ENCODE results near the gene SEC61B. TPM values are rescaled to one million over a fixed set of nuclear protein-coding genes. Genes with fewer than 3 reads are reported as not detected.
"Not testable (repeated sequence)": the region's sequence is repeated elsewhere in the genome, so short reads cannot be mapped to it uniquely, and the experiment has no call there.

The SEC61B gene
- total RNA-seq, 1 donor from 2014 or later: 146 TPM

DNA sequence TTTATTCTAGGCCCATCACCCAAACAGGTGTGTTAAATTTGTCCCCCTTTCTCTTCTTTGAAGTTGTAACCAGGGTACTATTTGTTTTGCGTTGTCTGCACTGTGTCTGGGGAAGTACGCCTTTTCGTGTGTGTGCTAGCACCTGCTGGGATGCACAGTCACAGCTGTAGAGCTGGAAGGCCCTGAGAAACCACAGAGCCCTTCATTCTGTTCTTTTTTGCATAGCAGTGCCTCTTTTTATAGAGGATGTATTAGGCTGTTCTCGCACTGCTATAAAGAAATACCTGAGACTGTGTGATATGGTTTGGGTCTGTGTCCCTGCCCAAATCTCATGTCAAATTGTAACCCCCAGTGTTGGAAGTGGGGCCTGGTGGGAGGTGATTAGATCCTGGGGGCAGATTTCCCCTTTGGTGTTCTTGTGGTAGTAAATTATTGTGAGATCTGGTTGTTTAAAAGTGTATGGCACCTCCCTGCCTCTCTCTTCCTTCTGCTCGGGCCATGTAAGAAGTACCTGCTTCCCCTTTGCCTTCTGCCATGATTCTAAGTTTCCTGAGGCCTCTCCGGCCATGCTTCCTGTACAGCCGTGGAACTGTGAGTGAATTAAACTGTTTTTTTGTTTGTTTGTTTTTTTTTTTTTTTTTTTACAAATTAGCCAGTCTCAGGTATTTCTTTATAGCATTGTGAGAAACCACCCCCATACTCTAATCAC is 14.0 kb downstream of the SEC61B start:
- no peak for DNase-seq (ENCODE audit: low spot score)

DNA sequence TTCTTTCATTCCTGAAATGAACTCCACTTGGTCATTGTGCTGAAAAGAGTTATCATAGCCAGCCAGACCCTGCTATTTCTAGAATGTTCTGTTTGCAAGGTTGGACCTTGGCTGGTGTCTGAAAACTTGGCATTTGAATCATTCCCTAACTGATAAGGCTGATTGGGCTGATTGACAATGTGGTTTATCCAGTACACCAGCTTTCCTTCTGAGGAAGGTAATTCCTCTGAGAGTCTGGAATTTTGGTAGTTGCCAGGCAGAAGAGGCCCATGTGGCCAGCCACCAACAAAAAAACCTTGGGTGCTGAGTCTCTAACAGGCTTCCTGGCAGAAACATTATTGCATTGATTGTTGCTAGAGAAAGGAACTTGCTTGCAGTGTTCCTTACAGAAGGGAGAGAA is 15.3 kb downstream of the SEC61B start:
- no peak for DNase-seq (ENCODE audit: low spot score)

DNA sequence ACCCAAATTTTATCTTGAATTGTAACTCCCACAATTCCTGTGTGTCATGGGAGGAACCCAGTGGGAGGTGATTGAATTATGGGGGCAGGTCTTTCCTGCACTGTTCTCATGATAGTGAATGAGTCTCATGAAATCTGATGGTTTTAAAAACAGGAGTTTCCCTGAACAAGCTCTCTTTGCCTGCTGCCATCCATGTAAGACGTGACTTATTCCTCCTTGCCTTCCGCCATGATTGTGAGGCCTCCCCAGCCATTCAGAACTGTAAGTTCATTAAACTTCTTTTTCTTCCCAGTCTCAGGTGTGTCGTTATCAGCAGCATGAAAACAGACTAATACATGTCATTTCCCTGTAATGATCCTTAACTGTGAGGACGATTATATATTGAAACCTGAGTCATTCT is 15.8 kb downstream of the SEC61B start:
- DNase-seq (ENCODE audit: low spot score): not testable (repeated sequence)

DNA sequence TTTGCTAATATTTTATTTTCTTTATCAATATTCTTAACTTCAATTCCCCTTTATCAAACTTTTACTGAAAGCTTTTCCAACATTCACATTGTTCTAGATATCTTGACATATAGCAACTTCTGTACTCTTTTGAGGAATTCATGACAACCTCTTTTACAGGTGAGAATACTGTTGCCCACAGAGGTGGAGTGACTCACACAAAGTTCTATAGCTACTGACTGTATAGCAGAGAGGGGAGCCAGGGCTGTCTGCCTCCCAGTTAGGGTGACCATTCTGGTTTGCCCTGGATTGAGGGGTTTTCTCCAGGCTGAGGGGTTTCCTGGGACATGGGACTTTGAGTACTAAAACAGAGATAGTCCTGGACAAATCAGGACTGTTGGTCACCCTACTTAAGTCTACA is 16.2 kb downstream of the SEC61B start:
- DNase-seq (ENCODE audit: low spot score): no peak

DNA sequence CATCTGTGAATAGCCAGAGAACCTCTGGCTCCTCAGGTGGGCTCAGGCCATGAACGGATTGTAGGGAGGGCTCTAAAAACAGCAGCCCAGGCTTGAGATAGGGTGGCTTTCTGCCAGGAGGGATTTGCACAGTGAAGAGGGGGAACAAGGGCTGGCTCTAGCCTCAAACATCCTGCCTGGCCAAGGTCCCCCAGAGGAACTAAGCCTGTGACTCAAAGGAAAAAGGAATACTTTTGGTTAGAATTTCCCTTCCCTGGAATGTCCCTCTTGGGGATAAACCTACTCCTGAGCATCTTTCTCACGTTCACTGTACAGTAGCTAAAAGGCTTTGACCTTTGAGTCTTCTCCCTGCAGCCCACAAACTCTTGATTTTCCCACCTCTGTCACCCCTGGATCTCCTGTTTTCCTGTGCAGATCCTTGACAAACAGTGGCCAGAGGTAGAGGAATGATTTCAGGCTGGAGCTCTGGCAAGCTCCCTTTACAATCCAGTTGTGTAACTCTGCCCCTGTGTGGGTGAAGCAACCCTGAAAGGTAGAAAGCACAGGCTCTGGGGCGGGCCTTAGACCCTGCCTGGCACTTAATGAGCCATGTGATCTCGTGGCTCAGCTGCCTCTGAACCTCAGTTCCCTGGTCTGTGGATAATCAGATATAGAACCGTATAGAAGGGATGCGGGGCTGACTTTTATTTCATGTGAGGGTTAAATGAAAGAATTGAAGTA is 17.4 kb downstream of the SEC61B start:
- DNase-seq (ENCODE audit: low spot score): no peak

DNA sequence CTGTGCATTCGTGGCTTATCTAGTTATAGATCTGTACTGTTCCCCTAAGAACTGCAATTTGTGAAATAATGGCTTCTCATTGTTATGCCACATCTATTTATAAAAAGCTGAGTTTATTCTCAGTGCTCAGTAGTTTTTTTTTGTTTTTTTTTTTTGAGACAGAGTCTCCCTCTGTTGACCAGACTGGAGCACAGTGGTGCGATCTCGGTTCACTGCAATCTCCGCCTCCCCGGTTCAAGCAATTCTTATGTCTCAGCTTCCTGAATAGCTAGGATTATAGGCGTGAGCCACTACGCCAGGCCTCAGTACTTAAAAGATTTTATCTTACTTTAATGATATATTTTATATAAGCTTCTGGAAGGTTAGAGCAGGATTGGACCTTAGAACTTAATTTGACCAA is 19.0 kb downstream of the SEC61B start:
- no peak for DNase-seq (ENCODE audit: low spot score)

DNA sequence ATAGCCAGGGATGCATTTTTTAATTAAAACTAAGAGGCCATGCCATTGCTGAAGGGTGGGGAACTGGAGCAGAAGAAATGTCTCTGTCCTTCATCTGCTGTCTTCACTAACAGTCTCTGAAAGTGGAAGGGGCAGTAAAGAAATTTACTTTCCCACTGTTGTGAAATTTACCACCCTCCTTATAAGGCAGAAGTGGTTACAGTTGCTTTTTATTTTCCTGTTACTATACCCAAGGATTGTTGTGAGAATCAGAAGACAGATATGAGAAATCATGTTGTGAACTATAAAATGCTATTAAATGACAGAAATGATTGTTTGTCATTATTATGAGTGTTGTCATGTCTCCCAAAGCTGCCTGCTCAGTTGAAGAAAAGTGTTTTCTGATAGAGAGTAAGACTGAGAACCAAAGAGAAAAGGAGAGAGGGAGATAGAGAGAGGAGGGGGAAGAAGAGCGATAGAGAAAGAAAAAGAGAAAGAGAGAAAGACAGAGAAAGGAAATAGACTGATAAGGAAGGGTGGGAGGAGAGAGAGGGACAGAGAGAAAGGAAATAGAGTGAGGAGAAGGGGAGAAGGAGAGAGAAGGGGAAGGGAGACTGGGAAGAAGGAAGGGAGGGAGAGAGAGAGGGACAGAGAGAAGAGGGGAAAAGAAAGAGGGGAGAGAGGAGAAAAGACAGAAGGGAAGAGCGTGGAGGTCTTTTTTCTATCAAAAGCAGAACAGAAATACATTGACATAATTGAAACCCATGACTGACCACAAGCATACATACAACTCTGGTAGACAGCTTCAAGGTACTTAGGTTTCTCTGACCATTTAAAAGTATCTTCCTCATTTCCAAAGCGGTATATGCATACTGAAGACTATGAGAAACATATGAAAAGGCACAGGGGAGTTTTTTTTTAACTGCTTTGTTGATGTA is 22.5 kb downstream of the SEC61B start:
- no peak for DNase-seq (ENCODE audit: low spot score)

DNA sequence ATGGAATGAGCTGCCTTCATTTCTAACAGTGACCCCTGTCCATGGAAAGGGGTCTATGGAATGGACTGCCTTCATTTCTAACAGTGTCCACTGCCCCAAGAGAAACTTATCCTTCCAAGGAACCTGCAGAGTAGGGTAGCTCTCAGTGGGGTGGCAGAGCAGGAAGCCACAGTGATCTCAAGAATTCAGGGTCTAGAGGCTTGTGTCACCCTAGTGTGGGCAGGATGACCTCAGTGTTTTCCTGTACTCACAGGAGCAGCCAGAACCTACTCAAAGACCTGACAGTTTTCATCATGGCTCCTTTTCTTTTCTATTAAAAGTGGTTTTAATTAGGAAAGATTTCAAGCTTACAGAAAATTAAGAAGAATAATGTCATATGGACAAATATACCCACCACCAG is 27.5 kb downstream of the SEC61B start:
- no peak for DNase-seq (ENCODE audit: low spot score)

DNA sequence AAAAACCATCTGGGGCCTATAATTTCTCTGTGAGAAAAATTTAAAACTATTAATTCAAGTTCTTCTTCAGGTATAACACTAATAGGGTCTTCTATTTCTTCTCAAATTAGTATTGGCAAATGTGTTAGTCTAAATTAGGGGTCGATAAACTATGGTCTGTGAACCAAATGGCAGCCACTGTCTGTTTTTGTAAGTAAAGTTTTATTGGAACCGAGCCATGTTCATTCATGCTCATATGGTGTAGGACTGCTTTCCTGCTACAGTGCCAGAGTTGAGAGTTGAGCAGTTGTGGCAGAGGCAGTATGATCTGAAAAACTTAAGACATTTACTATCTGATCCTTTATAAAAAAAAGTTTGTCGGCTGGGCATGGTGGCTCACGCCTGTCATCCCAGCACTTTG is 29.1 kb downstream of the SEC61B start:
- no peak for DNase-seq (ENCODE audit: low spot score)

DNA sequence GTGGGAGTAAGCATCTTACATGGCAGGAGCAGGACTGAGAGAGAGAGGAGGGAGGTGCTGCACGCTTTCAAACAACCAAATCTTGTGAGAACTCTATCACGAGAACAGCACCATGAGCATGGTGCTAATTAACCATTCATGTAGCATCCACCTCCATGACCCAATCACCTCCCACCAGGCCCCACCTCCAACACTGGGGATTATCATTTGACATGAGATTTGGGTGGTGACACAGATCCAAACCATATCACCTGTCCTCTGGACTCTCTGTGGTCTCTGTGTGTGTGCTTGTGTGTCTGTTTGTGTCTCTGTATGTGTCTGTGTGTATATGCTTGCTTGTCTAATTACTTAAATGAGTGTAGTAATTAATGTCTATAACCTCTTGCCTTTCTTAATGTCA is 31.1 kb downstream of the SEC61B start:
- DNase-seq (ENCODE audit: low spot score): no peak

DNA sequence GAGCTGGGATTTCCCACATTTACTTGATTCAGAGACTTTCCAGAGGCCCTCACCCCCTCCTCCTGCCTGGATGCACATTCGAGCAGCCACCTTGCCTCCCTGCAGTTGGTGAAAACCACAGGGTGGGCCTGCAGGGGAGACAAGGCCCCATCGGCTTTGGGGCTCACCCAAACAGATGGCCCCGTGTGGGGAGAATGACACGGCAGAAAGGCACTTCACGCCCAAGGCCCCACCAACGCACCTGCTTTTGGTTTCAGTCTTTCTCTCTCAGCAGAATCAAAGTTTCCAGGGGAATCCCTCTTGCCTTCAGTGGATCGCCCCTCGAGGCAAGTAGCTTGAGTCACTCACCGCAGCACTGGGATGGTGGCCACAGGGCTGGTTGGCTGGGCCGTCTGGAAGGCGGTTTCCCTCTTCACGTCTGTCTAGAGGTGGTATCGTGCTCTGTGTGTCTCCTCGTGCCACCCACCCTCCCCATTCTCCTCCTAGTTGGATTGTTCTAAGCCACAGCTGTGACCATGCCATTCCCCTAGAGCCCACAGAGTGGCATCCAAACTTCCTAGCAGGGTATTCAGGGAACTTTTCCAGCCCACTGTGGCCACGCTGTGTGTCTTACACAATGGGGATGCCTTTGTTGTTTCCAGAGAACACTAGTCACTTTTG is 31.8 kb downstream of the SEC61B start:
- no peak for DNase-seq (ENCODE audit: low spot score)

DNA sequence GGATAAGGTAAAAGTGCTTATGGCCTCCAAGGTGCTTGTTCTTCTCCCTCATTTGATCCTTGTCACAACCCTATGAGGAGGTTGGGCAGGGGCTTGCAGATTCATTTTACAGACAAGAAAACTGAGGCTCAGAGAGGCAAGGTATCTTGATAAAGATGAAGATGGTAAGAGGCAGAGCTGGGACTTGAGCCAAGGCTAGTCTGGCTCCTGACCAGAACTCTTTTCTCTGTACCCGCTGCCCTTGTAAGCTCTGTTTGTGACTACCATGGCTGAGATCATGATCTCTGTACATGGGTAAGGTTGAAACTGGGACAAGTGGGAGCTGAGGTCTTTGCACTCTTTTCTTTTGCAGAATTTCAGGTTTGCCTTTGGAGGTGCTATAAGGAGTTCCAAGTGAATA is 33.6 kb downstream of the SEC61B start:
- no peak for DNase-seq (ENCODE audit: low spot score)

DNA sequence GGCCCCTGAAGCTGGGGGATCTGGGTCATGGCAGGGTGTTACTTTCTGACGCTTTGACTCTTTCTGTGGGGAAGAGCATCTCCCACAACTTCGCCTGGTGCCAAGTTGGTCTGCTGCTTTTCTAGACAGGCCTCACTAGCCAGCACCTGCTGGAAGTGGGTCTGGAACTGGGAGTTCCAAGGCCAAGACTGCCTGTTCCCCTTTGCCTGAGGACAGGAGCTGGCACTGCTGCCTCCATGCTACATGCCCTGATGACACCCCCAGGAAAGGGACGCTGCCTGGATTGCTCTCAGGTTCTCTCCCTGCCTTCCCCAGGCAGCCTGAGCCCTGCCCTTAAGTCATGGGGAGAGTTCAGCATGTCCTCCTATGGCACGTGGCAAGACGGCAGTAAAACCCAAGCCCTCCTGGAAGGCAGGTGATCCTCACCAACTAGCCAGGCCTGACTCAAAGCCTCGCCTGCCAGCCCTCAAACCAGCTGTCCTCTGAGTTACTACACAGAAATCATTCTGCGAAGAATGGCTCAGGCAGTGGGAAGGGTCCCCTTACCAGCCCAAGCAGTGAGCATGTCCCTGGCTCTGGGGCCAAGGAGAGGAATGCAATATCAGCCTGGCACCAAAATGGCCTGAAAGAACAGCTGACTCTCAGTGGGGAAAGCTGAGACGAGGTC is 35.8 kb downstream of the SEC61B start:
- no peak for DNase-seq (ENCODE audit: low spot score)

DNA sequence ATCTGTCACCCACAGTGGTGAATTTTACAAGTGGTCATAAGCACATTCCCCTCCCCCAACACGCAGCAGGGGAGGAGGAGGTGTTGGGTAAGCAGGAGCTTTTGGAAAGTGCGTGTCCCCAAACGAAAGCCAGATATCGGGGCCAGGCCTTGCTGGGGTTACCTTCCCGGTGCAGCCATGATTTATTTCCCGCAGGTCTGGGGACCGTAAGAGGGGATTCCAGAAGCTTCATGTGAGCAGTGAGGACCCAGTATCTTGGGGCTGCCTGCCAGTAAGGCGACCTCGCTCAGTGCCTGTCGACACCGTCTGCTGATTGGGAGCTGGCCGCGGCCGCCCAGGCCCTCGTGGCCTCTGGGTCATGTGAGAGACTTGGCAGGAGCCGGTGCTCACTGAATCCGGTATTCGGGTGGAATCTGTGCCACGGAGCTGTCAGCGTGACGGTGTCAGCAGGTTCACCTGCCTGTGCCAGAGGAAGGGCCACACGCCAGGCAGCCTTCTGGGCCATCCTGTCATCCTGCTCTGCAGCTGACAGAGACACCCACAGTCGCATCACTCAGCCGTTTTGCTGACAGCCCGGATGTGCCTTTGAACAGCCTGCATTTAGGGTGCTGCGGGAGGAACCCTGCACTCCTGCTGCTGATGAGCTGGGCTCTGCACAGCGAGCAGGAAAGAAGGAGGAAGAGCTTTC is 37.3 kb downstream of the SEC61B start:
- DNase-seq (ENCODE audit: low spot score): peak; percentile 92

DNA sequence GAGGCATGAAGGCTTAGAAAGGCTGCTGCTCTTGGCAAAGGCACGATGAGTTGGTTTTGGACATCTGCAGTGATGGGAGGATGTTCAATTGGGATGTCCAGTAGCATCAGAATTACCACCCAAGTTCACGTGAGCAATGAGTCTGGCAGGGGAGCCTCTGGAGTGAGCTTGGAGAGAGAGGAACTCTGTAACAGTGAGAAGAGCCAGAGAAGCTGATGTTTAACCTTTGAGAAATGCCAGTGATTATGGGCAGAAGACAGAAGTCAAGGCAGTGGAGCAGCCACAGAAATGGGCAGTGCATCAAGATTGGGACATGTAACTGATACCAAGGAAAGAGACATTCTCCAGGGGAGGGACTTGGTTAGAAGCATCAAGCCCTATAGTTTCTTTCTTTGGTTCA is 39.8 kb downstream of the SEC61B start:
- DNase-seq (ENCODE audit: low spot score): no peak

DNA sequence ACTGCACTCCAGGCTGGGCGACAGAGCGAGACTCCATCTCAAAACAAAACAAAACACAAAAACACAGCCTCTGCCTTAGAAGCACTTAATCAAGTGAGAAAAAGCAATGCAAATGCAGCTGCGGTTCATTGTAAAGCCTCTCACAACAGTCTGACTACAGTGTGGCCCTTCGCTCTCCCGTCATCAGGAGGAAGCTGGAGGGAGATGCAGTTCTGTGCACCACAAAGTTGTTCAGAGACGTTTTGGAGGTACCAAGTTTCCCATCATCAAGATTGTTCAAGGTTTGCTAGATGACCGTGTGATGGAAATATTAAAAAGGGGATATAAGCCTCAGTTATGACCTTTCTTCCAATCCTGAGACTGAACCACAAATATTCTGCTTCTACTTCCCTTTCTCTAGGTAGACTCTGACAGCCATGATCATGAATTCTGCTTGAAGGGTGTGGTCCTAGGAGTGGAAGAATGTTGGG is 40.9 kb downstream of the SEC61B start:
- no peak for DNase-seq (ENCODE audit: low spot score)

DNA sequence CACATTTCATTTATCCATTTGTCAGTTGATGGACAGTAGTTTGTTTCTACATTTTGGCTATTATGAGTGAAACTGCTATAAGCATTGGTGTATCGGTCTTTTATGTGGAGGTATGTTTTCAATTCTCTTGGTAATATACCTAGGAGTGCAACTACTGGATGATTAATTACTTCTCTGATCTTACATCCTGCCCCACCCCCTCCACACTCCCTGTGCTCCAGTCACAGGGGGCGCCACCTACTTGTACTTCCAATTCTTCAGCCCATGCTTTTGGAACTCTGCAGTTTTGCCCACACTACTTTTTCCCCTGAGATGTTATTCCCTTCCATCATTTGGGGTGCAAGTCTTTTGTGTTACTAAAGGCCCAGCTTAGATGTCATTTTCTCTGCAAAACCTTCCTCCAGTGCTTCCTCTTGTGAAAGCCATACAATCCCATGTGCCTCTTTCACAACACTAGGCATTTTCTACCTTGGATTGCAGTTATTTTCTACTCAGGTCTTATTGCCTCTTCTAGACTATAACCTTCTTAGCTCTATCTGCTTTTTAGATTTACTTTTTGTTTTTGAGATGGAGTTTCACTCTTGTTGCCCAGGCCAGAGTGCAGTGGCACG is 42.1 kb downstream of the SEC61B start:
- no peak for DNase-seq (ENCODE audit: low spot score)

DNA sequence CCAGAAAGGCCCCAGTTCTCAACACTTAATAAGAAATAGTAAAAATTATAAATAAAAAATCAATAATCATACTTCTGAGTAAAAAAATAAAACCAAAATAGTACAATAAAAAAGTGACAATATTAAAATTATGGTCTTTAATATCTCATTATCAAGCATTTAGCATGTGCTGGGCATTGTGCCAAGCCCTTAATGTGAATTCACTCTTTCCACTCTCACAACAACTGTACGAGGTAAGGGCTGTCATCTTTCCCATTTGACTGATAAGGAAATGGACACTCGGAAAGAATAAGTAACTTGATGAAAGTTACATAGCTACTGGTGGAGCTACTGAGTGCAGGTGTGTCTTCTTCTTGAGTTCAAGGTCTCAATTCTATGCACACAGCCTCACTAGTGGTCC is 43.6 kb downstream of the SEC61B start:
- DNase-seq (ENCODE audit: low spot score): no peak

DNA sequence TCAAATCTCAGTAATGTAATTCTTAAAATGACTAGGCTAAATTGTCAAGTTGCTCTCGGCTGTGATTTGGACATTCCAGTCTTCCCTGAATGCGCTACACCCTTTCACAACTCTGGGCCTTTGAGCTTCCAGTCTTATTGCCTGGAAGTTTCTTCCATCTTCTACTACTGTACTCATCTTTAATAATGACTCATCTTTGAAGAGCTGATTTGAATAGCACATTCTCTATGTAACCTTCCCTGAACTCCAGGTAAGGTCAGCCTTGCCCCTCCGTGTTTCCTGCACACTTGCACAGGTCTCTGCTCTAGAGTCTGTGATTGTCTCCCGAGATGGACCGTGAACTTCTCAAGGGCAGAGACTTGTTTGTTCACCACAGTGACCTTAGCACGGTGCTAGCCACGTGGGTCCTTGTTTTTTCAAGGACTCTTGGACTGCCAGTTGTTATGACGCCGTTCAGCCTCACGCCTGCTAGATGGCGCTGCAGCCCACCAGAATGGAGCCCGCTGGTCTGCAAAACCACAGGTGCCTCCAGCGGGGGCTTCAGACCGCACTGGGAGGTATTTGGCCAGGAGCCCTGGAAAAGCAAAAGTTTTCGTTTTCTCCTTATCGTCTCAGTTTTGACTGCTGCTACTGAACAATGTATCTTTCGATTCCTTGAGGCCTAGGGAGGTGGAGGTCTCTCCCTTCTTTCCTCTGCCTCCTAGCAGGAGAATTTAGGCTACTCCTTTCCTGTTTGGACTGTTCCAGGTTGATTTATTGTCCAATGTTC is 44.4 kb downstream of the SEC61B start:
- DNase-seq (ENCODE audit: low spot score): no peak

Measured in mesenteric fat pad (tissue), 1 donor.